ENCODE measurements around the gene INCA1.

- no peak for TF ChIP-seq CTCF (IDR thresholded peaks at IDR 0.05)
- TF ChIP-seq POLR2A (IDR thresholded peaks at IDR 0.05), result no peak
- TF ChIP-seq EP300 (IDR thresholded peaks at IDR 0.05), result no peak
Observed at GRCh38 chr17:4942760-4943508, 54.4 kb downstream of the INCA1 start.

All from suprapubic skin (tissue), 3 donors.